Left lung (tissue), 10 donors: ENCODE data around the gene TINAGL1. TPM values are rescaled to one million over a fixed set of nuclear protein-coding genes. Genes with fewer than 3 reads are reported as not detected.

Experiments
- ATAC-seq: fragments of 200-7000 bp; cut with Tn5 transposase; one replicate; pipeline ENCODE4 v1.9.1; 2020; ENCODE audit warnings: moderate library complexity
- DNase-seq, 4 donors: peaks; one replicate each; pipeline ENCODE4 v3.0.0-alpha.2; 2013 to 2020
- H3K27ac ChIP-seq, 2 donors: fragments of 200-600 bp; sonication (generic) in 1 of 2; one replicate each; pipeline versions ENCODE4 v1.5.0 to v1.8.0; 2020 to 2021
- H3K27me3 ChIP-seq, 2 donors: fragments of 200-600 bp; sonication (generic) in 1 of 2; one replicate each; pipeline versions ENCODE4 v1.5.0 to v1.8.0; 2020 to 2021
- H3K36me3 ChIP-seq, 2 donors: fragments of 200-600 bp; sonication (generic) in 1 of 2; one replicate each; pipeline versions ENCODE4 v1.5.0 to v1.8.0; 2020 to 2021
- H3K4me1 ChIP-seq, 2 donors: fragments of 200-600 bp; one replicate each; pipeline ENCODE4 v1.8.0; 2021
- H3K4me3 ChIP-seq, 2 donors: fragments of 200-600 bp; sonication (generic) in 1 of 2; one replicate each; pipeline versions ENCODE4 v1.5.0 to v1.8.0; 2020 to 2021; ENCODE audit warnings: mild to moderate bottlenecking in 1 of 2
- H3K9me3 ChIP-seq, 2 donors: fragments of 200-600 bp; sonication (generic) in 1 of 2; one replicate each; pipeline versions ENCODE4 v1.5.0 to v1.8.0; 2020 to 2021
- intact Hi-C, 2 donors: fragments of 100-400 bp; cut with DNase I; formaldehyde crosslinking; loops; one replicate each; pipeline versions ENCODE4 v1.11.2 to v1.14.2; 2022
- polyA plus RNA-seq, 6 donors: library from polyadenylated mRNA; unstranded; fragments of 120-200 nt; gene quantifications; one replicate each; pipeline ENCODE4 v1.2.1, GENCODE V29; 2013; ENCODE audit not compliant: insufficient read length in 6 of 6
- total RNA-seq, 2 donors: library from RNA; stranded (reverse); fragmentation: NEBNext Ultra II Directional; extraction: Animal tissue kit (Norgen Biotek cat#: 25700); gene quantifications; one replicate each; pipeline ENCODE4 v1.2.1, GENCODE V29; 2021
- TF ChIP-seq, protein P1 (sequence below), 2 donors: fragments of 200-600 bp; sonication (generic) in 1 of 2; IDR thresholded peaks; one replicate each; pipeline versions ENCODE4 v1.5.0 to v1.8.0; 2021; ENCODE audit warnings: antibody characterized with exemption in 2 of 2
- donor health status: DM: no; HTN: yes; CAD: no.
- donor health status: DM: no; HTN: no; CAD: no.

Gene TINAGL1
- total and polyA plus RNA-seq, 8 donors, result 34.0 to 106 (median 48.9) TPM

DNA sequence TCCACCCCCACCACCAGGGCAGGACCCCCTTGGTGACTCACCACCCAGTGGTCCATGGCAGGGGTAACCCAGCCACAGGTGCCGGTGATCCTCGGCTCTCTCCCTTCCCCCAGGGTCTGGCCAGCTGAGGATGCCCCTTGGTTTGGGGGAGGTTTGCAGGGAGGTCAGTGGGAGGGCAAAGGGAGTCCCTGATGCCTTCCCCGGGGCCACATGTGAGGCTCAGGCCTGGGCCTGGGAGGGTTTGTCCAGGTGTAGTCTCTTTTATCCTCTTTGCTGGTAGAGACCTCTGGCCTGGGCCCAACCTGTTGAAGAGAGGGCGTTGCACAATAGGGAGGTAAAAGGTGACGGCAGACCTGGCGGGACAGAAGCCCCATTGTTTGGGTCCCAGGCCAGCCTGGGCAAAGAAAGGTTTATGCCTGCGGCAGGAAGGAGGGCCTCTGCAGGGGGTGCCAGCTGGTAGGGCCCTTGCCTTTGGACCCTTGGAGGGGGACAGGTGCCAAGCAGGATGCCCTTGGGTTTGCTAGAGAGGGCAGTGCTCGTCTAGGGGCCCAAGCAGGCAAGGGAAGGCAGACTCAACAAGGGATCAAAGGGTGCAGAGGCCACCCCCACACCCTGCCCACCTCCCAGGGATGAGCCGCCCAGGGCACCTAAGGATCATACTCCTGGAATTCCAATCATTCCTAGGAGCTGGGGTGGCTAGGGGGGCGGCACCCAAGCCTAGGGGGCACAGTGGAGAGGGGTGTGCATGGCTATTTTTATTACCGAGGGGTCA is 760 bp upstream of the TINAGL1 start:
- ATAC-seq, result peak; percentile 48

DNA sequence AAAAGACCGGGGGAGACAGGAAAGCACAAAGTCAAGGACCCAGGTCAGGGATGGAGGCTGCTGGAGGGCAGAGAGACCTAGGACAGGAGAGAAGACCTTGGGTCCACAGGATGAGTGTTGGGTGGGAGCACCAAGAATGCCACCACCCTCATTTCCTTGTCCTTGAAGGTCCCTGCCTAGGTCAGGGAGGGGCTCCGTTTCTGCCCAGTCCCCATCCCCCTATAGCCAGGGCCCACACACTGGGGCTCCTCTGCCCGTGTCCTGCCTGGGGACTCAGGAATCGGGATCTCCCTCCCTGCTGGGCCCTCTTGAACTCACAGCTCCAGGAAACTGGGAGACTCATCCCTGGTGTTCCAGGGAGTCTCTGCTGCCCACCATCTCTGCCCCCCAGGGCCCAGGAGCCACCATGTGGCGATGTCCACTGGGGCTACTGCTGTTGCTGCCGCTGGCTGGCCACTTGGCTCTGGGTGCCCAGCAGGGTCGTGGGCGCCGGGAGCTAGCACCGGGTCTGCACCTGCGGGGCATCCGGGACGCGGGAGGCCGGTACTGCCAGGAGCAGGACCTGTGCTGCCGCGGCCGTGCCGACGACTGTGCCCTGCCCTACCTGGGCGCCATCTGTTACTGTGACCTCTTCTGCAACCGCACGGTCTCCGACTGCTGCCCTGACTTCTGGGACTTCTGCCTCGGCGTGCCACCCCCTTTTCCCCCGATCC is 584 bp downstream of the TINAGL1 start:
- Histone ChIP-seq H3K4me1 (peaks cover 19 to 47% of the 10 kb centered on the region in 2 donors), H3K27ac (peak overlapping the region; percentile 66 to 67), H3K9me3 (no peaks in the 10 kb centered on the region), H3K27me3 (peaks cover 0 to 17% of the 10 kb centered on the region in 2 donors), H3K4me3 (peak overlapping the region; percentile 27 to 54), H3K36me3 (no peaks in the 10 kb centered on the region)
- intact Hi-C loops, result loop anchor here in 1 of 2 donors (10.0 kb wide), 1 partner anchor 208 kb away; no protein-coding TSS in a partner anchor
- no peak for DNase-seq
- TF ChIP-seq, protein P1, sequence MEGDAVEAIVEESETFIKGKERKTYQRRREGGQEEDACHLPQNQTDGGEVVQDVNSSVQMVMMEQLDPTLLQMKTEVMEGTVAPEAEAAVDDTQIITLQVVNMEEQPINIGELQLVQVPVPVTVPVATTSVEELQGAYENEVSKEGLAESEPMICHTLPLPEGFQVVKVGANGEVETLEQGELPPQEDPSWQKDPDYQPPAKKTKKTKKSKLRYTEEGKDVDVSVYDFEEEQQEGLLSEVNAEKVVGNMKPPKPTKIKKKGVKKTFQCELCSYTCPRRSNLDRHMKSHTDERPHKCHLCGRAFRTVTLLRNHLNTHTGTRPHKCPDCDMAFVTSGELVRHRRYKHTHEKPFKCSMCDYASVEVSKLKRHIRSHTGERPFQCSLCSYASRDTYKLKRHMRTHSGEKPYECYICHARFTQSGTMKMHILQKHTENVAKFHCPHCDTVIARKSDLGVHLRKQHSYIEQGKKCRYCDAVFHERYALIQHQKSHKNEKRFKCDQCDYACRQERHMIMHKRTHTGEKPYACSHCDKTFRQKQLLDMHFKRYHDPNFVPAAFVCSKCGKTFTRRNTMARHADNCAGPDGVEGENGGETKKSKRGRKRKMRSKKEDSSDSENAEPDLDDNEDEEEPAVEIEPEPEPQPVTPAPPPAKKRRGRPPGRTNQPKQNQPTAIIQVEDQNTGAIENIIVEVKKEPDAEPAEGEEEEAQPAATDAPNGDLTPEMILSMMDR (IDR thresholded peaks at IDR 0.05), result no peak
- ATAC-seq, result no peak

More for the DNA sequence above, 760 bp upstream of the TINAGL1 start:
- TF ChIP-seq, protein P1 (IDR thresholded peaks at IDR 0.05), result no peak
- Histone ChIP-seq H3K4me1 (peaks cover 19 to 46% of the 10 kb centered on the region in 2 donors), H3K9me3 (no peaks in the 10 kb centered on the region), H3K27me3 (peaks cover 0 to 17% of the 10 kb centered on the region in 2 donors), H3K4me3 (peak overlapping the region in 1 of 2 donors; percentile 54), H3K36me3 (no peaks in the 10 kb centered on the region), H3K27ac (peak overlapping the region; percentile 66 to 67)
- intact Hi-C loops, result loop anchor here in 1 of 2 donors (10.0 kb wide), 1 partner anchor 209 kb away; no protein-coding TSS in a partner anchor
- DNase-seq, result peak in 2 of 4 donors; percentile 64 to 68

DNA sequence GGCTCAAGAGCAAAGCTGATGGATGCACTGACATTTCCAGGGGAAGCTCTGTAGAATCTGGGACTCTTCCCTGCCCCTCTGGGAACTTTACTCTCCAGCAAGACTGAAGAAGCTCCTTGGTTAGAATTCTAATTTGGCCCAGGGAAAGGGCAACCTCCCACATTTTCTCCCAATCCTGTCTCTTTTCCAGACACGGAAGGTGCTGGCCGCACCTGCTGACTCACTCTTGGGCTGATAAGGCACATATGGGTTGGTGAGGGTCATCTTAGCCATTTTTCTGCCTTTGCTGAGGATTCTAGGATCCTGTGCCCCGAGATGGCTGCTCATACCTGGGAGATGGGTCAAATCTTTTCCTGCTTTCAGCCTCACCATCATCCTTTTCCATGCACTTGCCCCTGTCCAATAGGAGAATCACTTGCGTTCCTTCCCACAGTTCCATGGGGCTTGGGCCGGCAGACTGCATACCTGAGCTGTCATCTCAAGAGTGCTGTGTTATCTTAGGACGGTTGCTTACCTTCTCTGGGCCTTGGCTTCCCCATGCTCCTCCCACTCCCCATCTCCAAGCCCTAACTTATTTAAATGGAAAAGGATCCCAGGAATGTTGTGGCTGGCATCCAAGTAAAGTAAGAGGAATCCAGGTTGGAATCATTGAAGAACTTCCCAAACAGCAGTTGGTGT is 1.3 kb downstream of the TINAGL1 start:
- no peak for ATAC-seq
- Histone ChIP-seq H3K27me3 (peaks cover 0 to 17% of the 10 kb centered on the region in 2 donors), H3K9me3 (no peaks in the 10 kb centered on the region), H3K4me3 (peak overlapping the region; percentile 27 to 54), H3K27ac (peak overlapping the region; percentile 66 to 67), H3K4me1 (peaks cover 19 to 46% of the 10 kb centered on the region in 2 donors), H3K36me3 (no peaks in the 10 kb centered on the region)
- intact Hi-C loops, result loop anchor here in 1 of 2 donors (10.0 kb wide), 1 partner anchor 207 kb away; no protein-coding TSS in a partner anchor
- peak in 1 of 4 donors; percentile 45 for DNase-seq
- TF ChIP-seq, protein P1 (IDR thresholded peaks at IDR 0.05), result no peak

DNA sequence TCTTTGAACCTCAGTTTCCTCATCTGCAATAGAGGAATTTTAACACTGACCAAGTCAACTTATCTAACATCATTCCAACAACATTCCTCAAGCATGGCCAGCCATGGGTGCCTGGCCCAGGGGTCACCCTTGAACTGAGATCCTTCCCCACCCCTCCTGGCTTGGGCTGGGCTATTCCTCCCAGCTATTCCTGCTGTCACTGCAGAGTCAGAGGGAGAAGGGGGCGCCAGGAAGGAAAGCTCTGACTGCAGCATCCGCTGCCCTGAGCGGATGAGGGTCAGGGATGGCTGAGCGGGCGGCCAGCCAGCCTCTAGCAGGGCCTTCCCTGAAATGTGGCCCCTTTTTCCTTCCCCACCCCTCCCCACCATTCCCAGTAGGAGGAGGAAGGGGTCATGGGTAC is 3.1 kb downstream of the TINAGL1 start:
- DNase-seq (peak in 1 of 4 donors; percentile 54), ATAC-seq (no peak)
- no peaks in the 10 kb centered on the region for H3K9me3 ChIP-seq
- intact Hi-C loops, result loop anchor here in 1 of 2 donors (10.0 kb wide), 1 partner anchor 205 kb away; no protein-coding TSS in a partner anchor
- H3K27ac ChIP-seq, result peak overlapping the region; percentile 50 to 65
- peaks cover 20 to 45% of the 10 kb centered on the region in 2 donors for H3K4me1 ChIP-seq
- peaks cover 0 to 17% of the 10 kb centered on the region in 2 donors for H3K27me3 ChIP-seq
- peaks cover 0 to under 1% of the 10 kb centered on the region in 2 donors for H3K36me3 ChIP-seq
- peak overlapping the region in 1 of 2 donors; percentile 28 for H3K4me3 ChIP-seq
- TF ChIP-seq, protein P1 (IDR thresholded peaks at IDR 0.05), result no peak
